OCI-LY7 (cell line): ENCODE data around the gene SYNE3. TPM values are rescaled to one million over a fixed set of nuclear protein-coding genes. Genes with fewer than 3 reads are reported as not detected.

Source experiments
- BruUV-seq: library from RNA; stranded (reverse); fragments of 400-500 nt; replicated peaks from 2 replicates; lab custom pipeline; 2021; lab: Mats Ljungman, UMichigan
- CTCF ChIA-PET: fragments of 300-600 bp; sonication (Branson Sonifier 250); formaldehyde crosslinking; loops from one replicate; lab custom pipeline; 2022; ENCODE audit warnings: antibody characterized with exemption; ENCODE audit not compliant: unreplicated experiment; lab: Charles Lee
- POLR2A ChIA-PET: fragments of 300-600 bp; sonication (Branson Sonifier 250); formaldehyde crosslinking; loops from one replicate; lab custom pipeline; 2022; ENCODE audit warnings: antibody characterized with exemption; lab: Charles Lee
- DNase-seq: peaks from one replicate; pipeline ENCODE4 v3.0.0-alpha.2; 2015; ENCODE audit warnings: low spot score
- H2AFZ ChIP-seq: fragments of 200-600 bp; sonication (generic), shearing (Covaris generic); 2 replicates; pipeline ENCODE4 v1.6.1; 2014; ENCODE audit warnings: mild to moderate bottlenecking, antibody characterized with exemption, low read length, moderate library complexity
- H3K27ac ChIP-seq: fragments of 200-600 bp; sonication (generic); 2 replicates; pipeline ENCODE4 v1.5.1; 2014; ENCODE audit warnings: mixed run types, low read depth, mild to moderate bottlenecking, moderate library complexity, low read length, inconsistent platforms; ENCODE audit not compliant: poor library complexity, severe bottlenecking
- H3K36me3 ChIP-seq: fragments of 200-600 bp; sonication (generic); 2 replicates; pipeline ENCODE4 v1.6.1; 2014; ENCODE audit warnings: mild to moderate bottlenecking, antibody characterized with exemption, low read length, moderate library complexity, mixed read lengths; ENCODE audit not compliant: insufficient read depth
- H3K4me1 ChIP-seq: fragments of 200-600 bp; sonication (generic); 2 replicates; pipeline ENCODE4 v1.5.1; 2014; ENCODE audit warnings: mild to moderate bottlenecking, low read length; ENCODE audit not compliant: insufficient read depth, poor library complexity, severe bottlenecking
- H3K4me2 ChIP-seq: fragments of 200-600 bp; sonication (generic); 2 replicates; pipeline ENCODE4 v1.6.1; 2014; ENCODE audit warnings: mild to moderate bottlenecking, low read length
- H3K4me3 ChIP-seq: fragments of 200-600 bp; sonication (generic); 2 replicates; pipeline ENCODE4 v1.5.1; 2014; ENCODE audit warnings: mild to moderate bottlenecking, low read depth, low read length; ENCODE audit not compliant: poor library complexity, severe bottlenecking
- H3K79me2 ChIP-seq: fragments of 200-600 bp; sonication (generic); 2 replicates; pipeline ENCODE4 v1.6.1; 2016; ENCODE audit warnings: low read depth, mild to moderate bottlenecking, low read length, moderate library complexity, mixed read lengths; ENCODE audit not compliant: insufficient read depth
- H3K9me2 ChIP-seq: fragments of 200-600 bp; sonication (generic); 2 replicates; pipeline ENCODE4 v1.6.1; 2016; ENCODE audit warnings: mild to moderate bottlenecking, low read length, mixed read lengths; ENCODE audit not compliant: insufficient read depth
- H3K9me3 ChIP-seq: fragments of 200-600 bp; sonication (generic); 2 replicates; pipeline ENCODE4 v1.6.1; 2014; ENCODE audit warnings: mild to moderate bottlenecking, mixed run types, low read length, mixed read lengths
- H4K20me1 ChIP-seq: fragments of 200-600 bp; sonication (generic); 2 replicates; pipeline ENCODE4 v1.6.1; 2014; ENCODE audit warnings: mild to moderate bottlenecking, antibody characterized with exemption, low read length, moderate library complexity, mixed read lengths; ENCODE audit not compliant: insufficient read depth
- EZH2phosphoT487 ChIP-seq: fragments of 200-600 bp; sonication (generic); IDR thresholded peaks from 2 replicates; pipeline ENCODE4 v1.6.1; 2018; ENCODE audit warnings: low read depth, borderline replicate concordance, mild to moderate bottlenecking, mixed run types, antibody characterized with exemption, low read length, moderate library complexity, mixed read lengths
- intact Hi-C: fragments of 100-400 bp; cut with micrococcal nuclease; formaldehyde crosslinking; loops from one replicate; pipeline ENCODE4 v1.10.0; 2022; ENCODE audit not compliant: unreplicated experiment
- total RNA-seq, 2 experiments: library from RNA; depleted of rRNA in 1 of 2; stranded (reverse); fragments of >200 nt in 1 of 2; shearing (Covaris generic) in 1 of 2; gene quantifications; 2 replicates each; pipeline ENCODE4 v1.2.3, GENCODE V29; 2014 to 2022
- TF ChIP-seq, protein P1 (sequence below): fragments of 200-600 bp; sonication (generic); conservative IDR thresholded peaks from 2 replicates; pipeline ENCODE4 v1.5.1; 2014; ENCODE audit warnings: mild to moderate bottlenecking, antibody characterized with exemption, low read length, moderate library complexity, mixed read lengths

The SYNE3 gene
- total RNA-seq, 2 experiments from 2014 or later = 0.60 to 4.1 TPM

DNA sequence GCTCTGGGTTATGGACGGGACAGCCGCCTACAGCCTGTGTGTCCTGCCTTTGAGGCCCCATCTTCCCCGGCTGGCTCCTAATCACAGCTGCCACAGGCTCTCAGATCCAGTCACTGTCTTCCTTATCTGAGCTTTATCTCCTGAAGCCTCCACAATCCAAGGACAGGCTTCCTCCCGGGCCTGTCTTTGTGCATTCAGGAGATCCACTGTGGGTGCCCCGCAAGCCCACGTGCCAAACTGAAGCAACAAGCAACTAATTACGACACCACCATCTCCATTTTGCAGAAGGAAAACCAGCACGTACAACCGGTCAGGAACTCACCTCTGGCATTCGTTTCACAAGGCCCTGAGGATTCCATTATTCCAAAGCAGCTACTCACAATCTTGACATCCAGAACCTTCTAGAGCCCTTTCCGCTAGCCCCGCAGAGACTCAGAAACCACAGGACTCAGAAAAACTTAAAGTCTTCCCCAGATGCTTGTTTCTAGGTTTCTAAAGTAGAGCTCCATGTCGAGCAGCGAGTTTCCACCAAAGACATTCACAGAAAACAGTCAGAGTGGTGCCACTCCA, 14.0 kb downstream of the SYNE3 start:
- H3K27ac ChIP-seq = no peak overlapping the region
- H3K9me2 ChIP-seq = no peaks in the 10 kb centered on the region
- CTCF ChIA-PET = no interaction called here
- intact Hi-C loops = no loop called here
- no TSS peak for BruUV-seq
- H3K4me2 ChIP-seq = no peak overlapping the region
- TF ChIP-seq EZH2phosphoT487 = no peak
- TF ChIP-seq, protein P1, sequence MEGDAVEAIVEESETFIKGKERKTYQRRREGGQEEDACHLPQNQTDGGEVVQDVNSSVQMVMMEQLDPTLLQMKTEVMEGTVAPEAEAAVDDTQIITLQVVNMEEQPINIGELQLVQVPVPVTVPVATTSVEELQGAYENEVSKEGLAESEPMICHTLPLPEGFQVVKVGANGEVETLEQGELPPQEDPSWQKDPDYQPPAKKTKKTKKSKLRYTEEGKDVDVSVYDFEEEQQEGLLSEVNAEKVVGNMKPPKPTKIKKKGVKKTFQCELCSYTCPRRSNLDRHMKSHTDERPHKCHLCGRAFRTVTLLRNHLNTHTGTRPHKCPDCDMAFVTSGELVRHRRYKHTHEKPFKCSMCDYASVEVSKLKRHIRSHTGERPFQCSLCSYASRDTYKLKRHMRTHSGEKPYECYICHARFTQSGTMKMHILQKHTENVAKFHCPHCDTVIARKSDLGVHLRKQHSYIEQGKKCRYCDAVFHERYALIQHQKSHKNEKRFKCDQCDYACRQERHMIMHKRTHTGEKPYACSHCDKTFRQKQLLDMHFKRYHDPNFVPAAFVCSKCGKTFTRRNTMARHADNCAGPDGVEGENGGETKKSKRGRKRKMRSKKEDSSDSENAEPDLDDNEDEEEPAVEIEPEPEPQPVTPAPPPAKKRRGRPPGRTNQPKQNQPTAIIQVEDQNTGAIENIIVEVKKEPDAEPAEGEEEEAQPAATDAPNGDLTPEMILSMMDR = no peak
- no peak overlapping the region for H2AFZ ChIP-seq
- H3K36me3 ChIP-seq = no peaks in the 10 kb centered on the region; the same call in 1 of the 2 replicates
- H3K79me2 ChIP-seq = no peaks in the 10 kb centered on the region
- no peaks in the 10 kb centered on the region for H4K20me1 ChIP-seq
- DNase-seq = no peak
- H3K4me1 ChIP-seq = peaks cover 41% of the 10 kb centered on the region
- POLR2A ChIA-PET = interaction anchor here (1.0 to 3.9 kb wide), 2 partner anchors 9 to 12 kb away, joined by 5 to 30 read pairs; partner anchors contain the start of gene SYNE3
- H3K9me3 ChIP-seq = no peaks in the 10 kb centered on the region
- H3K4me3 ChIP-seq = no peak overlapping the region

DNA sequence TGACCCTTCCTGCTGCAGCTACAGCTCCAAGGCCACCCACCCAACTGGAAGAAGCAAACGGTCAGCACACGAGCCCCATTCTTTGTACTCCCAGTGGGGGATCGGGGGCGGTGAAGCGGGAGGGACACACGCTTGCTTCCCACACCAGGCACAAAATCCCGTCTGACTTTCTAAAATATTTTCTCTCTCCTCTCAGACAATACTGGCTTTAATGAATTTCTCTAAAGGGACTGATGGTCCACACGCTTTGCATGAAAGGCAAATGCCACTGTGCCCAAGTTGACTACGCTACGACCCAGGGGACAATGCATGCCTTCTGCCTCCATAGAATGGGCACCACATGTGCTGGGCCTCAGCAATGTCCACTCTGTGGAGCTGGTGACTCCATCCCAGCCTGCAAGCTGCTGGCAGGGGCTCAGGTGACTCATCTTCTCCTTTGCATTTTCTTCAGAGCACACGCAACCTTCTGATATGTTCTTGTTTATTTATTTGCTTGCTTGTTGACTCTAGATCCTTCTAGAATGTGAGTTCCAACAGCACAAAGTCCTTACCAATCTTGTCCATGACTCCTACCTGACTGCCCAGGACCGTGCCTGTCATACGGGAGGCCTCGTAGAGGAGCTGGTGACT, 15.6 kb downstream of the SYNE3 start:
- H3K27ac ChIP-seq = no peak overlapping the region
- H2AFZ ChIP-seq = no peak overlapping the region
- H4K20me1 ChIP-seq = no peaks in the 10 kb centered on the region
- no peak overlapping the region for H3K4me3 ChIP-seq
- H3K9me2 ChIP-seq = no peaks in the 10 kb centered on the region
- no TSS peak for BruUV-seq
- TF ChIP-seq EZH2phosphoT487 = no peak
- H3K4me2 ChIP-seq = no peak overlapping the region
- CTCF ChIA-PET = interaction anchor here (0.6 kb wide), 1 partner anchor 56 kb away, joined by 3 read pairs; no protein-coding TSS in a partner anchor
- no peaks in the 10 kb centered on the region for H3K79me2 ChIP-seq
- no peaks in the 10 kb centered on the region for H3K9me3 ChIP-seq
- POLR2A ChIA-PET = interaction anchor here (0.5 to 1.0 kb wide), 5 partner anchors 9 to 41 kb away, joined by 3 read pairs; no protein-coding TSS in a partner anchor
- no peaks in the 10 kb centered on the region; the same call in 1 of the 2 replicates for H3K36me3 ChIP-seq
- intact Hi-C loops = no loop called here
- DNase-seq = no peak
- peaks cover 57% of the 10 kb centered on the region for H3K4me1 ChIP-seq

DNA sequence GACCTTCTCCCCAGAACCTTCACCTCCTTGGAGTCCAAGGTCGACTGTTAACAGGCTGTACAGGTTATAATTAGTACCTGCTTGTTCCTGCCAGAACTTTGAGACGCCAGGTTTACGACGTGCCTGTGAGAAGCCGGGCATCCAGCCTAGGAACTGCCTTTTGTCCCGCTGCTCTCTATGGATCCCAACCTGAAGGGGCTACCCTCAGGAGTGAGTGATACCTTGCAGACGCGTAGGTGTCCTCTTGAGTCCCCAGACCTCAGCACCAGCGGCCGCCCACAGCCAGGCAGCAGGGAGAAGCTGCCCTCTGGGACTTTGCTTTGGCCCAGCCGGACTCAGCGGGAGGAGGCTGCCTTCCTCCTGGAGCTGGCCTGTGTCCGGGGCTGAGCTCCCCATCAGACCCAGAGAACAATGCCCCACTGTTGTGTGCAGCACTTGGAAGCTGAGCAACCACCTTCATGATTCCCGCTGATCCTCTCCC, 16.2 kb downstream of the SYNE3 start:
- Histone ChIP-seq H3K4me3 (no peak overlapping the region), H2AFZ (no peak overlapping the region), H3K36me3 (no peaks in the 10 kb centered on the region; the same call in 1 of the 2 replicates), H3K4me2 (no peak overlapping the region), H3K4me1 (peaks cover 63% of the 10 kb centered on the region), H3K27ac (no peak overlapping the region), H3K9me2 (no peaks in the 10 kb centered on the region), H3K79me2 (no peaks in the 10 kb centered on the region), H4K20me1 (no peaks in the 10 kb centered on the region), H3K9me3 (no peaks in the 10 kb centered on the region)
- CTCF ChIA-PET = no interaction called here
- DNase-seq = no peak
- POLR2A ChIA-PET = no interaction called here
- intact Hi-C loops = no loop called here
- BruUV-seq = no TSS peak
- TF ChIP-seq, protein P1 = no peak
- no peak for TF ChIP-seq EZH2phosphoT487
